ENCODE results near the gene ADO. TPM values are rescaled to one million over a fixed set of nuclear protein-coding genes. Genes with fewer than 3 reads are reported as not detected.
"Not testable (repeated sequence)": the region's sequence is repeated elsewhere in the genome, so short reads cannot be mapped to it uniquely, and the experiment has no call there.

Gene ADO
- total RNA-seq, 4 donors from 2014 or later: 10.0 to 16.0 (median 13.8) TPM

- Histone ChIP-seq H3K27me3 (peaks cover 0 to 14% (median 0%) of the 10 kb centered on the region in 4 donors), H3K27ac (no peak overlapping the region), H3K9me3 (no peaks in the 10 kb centered on the region), H3K4me1 (no peaks in the 10 kb centered on the region), H3K36me3 (no peaks in the 10 kb centered on the region), H3K4me3 (no peak overlapping the region)
- 76 to 77% methylated on average over 5 of the region's 5 CpGs for WGBS, 2 donors
- intact Hi-C loops (cut with DNase I): no loop called here
- no peak for DNase-seq
- TF ChIP-seq POLR2A (IDR thresholded peaks at IDR 0.05): no peak
- TF ChIP-seq, protein P1, sequence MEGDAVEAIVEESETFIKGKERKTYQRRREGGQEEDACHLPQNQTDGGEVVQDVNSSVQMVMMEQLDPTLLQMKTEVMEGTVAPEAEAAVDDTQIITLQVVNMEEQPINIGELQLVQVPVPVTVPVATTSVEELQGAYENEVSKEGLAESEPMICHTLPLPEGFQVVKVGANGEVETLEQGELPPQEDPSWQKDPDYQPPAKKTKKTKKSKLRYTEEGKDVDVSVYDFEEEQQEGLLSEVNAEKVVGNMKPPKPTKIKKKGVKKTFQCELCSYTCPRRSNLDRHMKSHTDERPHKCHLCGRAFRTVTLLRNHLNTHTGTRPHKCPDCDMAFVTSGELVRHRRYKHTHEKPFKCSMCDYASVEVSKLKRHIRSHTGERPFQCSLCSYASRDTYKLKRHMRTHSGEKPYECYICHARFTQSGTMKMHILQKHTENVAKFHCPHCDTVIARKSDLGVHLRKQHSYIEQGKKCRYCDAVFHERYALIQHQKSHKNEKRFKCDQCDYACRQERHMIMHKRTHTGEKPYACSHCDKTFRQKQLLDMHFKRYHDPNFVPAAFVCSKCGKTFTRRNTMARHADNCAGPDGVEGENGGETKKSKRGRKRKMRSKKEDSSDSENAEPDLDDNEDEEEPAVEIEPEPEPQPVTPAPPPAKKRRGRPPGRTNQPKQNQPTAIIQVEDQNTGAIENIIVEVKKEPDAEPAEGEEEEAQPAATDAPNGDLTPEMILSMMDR (IDR thresholded peaks at IDR 0.05): no peak
These were observed 24.9 kb upstream of the ADO start for GRCh38 chr10:62779487-62780248.

DNA sequence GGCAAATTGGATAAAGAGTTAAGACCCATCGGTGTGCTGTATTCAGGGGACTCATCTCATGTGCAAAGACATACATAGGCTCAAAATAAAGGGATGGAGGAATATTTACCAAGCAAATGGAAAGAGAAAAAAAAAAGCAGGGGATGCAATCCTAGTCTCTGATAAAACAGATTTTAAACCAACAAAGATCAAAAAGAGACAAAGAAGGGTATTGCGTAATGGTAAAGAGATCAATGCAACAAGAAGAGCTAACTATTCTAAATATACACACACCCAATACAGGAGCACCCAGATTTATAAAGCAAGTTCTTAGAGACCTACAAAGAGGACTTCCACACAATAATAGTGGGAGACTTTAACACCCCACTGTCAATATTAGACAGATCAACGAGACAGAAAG is 20.0 kb upstream of the ADO start:
- H3K27me3 ChIP-seq; H3K9me3 ChIP-seq; intact Hi-C loops (cut with DNase I); H3K4me1 ChIP-seq; DNase-seq; H3K27ac ChIP-seq; H3K36me3 ChIP-seq; H3K4me3 ChIP-seq: not testable (repeated sequence)
- 82 to 93% methylated on average over 3 of the region's 3 CpGs for WGBS, 2 donors

DNA sequence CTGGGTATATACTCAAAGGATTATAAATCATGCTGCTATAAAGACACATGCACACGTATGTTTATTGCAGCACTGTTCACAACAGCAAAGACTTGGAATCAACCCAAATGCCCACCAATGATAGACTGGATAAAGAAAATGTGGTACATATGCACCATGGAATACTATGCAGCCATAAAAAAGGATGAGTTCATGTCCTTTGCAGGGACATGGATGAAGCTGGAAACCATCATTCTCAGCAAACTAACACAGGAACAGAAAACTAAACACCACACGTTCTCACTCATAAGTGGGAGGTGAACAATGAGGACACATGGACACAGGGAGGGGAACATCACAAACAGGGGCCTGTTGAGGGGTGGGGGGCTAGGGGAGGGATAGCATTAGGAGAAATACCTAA is 16.2 kb upstream of the ADO start:
- H3K4me1 ChIP-seq; H3K9me3 ChIP-seq; H3K27ac ChIP-seq; H3K27me3 ChIP-seq; intact Hi-C loops (cut with DNase I); DNase-seq; H3K36me3 ChIP-seq; H3K4me3 ChIP-seq: not testable (repeated sequence)
- WGBS, 2 donors: 75 to 76% methylated on average over 2 of the region's 2 CpGs

DNA sequence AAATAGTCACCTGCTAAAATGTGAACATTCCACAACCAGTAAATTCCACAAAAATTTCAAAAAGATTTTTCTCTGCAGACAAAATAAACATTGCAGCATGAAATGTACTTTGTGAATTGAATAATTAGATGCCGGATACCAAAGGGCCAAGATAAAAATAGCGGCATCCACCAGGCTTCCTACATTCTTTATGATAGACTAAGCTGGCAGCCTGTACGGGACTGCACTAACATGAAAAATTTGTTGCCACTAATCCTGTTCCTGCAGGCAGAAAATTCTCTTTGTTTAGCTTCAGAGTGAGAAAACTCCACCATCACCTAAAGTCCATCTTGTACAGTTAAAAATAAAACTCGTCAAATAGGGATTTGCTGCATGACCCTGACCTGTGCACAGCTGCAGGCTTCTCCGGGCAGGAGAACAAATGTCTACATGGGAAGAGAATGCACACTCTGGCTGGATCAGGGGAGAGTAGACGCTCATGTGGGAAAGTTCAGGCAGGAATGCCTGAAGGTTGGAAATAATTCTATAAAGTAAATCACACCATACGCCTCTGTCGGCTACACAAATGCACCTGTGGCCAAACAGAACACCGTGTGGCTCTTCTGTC is 15.6 kb upstream of the ADO start:
- intact Hi-C loops (cut with DNase I): no loop called here
- TF ChIP-seq, protein P1 (IDR thresholded peaks at IDR 0.05): no peak
- TF ChIP-seq POLR2A (IDR thresholded peaks at IDR 0.05): no peak
- H3K27ac ChIP-seq: no peak overlapping the region

GRCh38 chr10:62790019-62790555 is 14.4 kb upstream of the ADO start:
- no peaks in the 10 kb centered on the region for H3K36me3 ChIP-seq
- no peak overlapping the region for H3K4me3 ChIP-seq
- 77 to 82% methylated on average over 14 of the region's 14 CpGs for WGBS, 2 donors
- TF ChIP-seq, protein P1 (IDR thresholded peaks at IDR 0.05): no peak
- TF ChIP-seq POLR2A (IDR thresholded peaks at IDR 0.05): no peak
- H3K27ac ChIP-seq: no peak overlapping the region
- no peaks in the 10 kb centered on the region for H3K27me3 ChIP-seq
- H3K9me3 ChIP-seq: no peaks in the 10 kb centered on the region
- H3K4me1 ChIP-seq: no peaks in the 10 kb centered on the region
- no peak for DNase-seq
- intact Hi-C loops (cut with DNase I): no loop called here

More for the DNA sequence above, 15.6 kb upstream of the ADO start:
- no peak for DNase-seq
- Histone ChIP-seq H3K36me3 (no peaks in the 10 kb centered on the region), H3K4me3 (no peak overlapping the region), H3K27me3 (no peaks in the 10 kb centered on the region), H3K4me1 (no peaks in the 10 kb centered on the region), H3K9me3 (no peaks in the 10 kb centered on the region)
- WGBS, 2 donors: 25 to 40% methylated on average over 9 of the region's 9 CpGs

DNA sequence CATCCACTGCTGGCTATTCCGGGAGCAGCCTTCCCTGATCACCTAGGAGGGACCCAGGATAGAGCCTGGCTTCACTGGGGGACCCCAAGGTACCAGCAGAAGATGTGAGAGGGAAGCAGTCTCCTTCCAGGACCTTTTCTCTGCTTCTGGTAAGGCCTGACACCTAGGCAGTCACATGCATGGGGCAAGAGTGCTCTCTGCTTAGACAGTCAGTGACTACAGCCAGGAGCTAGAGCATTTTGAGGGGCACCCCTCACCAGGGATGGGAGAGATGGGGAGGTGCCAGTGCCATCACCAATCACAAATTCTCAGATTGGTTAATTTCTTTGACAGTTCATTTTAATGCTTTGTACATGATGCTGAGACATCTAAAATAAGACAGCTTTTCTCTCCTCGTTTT is 13.9 kb upstream of the ADO start:
- Histone ChIP-seq H3K4me3 (no peak overlapping the region), H3K4me1 (no peaks in the 10 kb centered on the region), H3K27me3 (no peaks in the 10 kb centered on the region), H3K36me3 (no peaks in the 10 kb centered on the region), H3K27ac (no peak overlapping the region), H3K9me3 (no peaks in the 10 kb centered on the region)
- intact Hi-C loops (cut with DNase I): no loop called here
- WGBS, 2 donors: 73 to 86% methylated on average over 1 to 2 of the region's 2 CpGs
- no peak for DNase-seq
- TF ChIP-seq POLR2A (IDR thresholded peaks at IDR 0.05): no peak
- TF ChIP-seq, protein P1 (IDR thresholded peaks at IDR 0.05): no peak
